Activated naive CD4-positive, alpha-beta T cell treated with anti-CD3 and anti-CD28 coated beads for 36 hours (primary cell): ENCODE measurements around the gene MLH1. TPM values are rescaled to one million over a fixed set of nuclear protein-coding genes. Genes with fewer than 3 reads are reported as not detected.
"Not testable (repeated sequence)": the region's sequence is repeated elsewhere in the genome, so short reads cannot be mapped to it uniquely, and the experiment has no call there.

Experiments used
- CTCF ChIA-PET: fragments of 350-600 bp; sonication (Branson Sonifier 250); formaldehyde crosslinking; loops from one replicate; lab custom pipeline; 2021; ENCODE audit warnings: antibody characterized with exemption; lab: Charles Lee
- DNase-seq: peaks from one replicate; pipeline ENCODE4 v3.0.0-alpha.2; 2020
- H3K27ac Mint-ChIP-seq: one replicate; pipeline ENCODE4 v1.8.0; 2021; ENCODE audit warnings: mild to moderate bottlenecking, mixed read lengths
- H3K27me3 Mint-ChIP-seq: one replicate; pipeline ENCODE4 v1.8.0; 2021; ENCODE audit warnings: low read depth, mixed read lengths
- H3K36me3 Mint-ChIP-seq: one replicate; pipeline ENCODE4 v1.8.0; 2021; ENCODE audit warnings: low read depth, mixed read lengths
- H3K4me1 Mint-ChIP-seq: one replicate; pipeline ENCODE4 v1.8.0; 2021; ENCODE audit warnings: low read depth, mixed read lengths
- H3K4me3 Mint-ChIP-seq: one replicate; pipeline ENCODE4 v1.8.0; 2021; ENCODE audit warnings: mild to moderate bottlenecking, moderate library complexity, mixed read lengths
- H3K9me3 Mint-ChIP-seq: one replicate; pipeline ENCODE4 v1.8.0; 2021; ENCODE audit warnings: mixed read lengths
- intact Hi-C: fragments of 100-400 bp; cut with micrococcal nuclease; formaldehyde crosslinking; loops from one replicate; pipeline ENCODE4 v1.15.1; 2023
- total RNA-seq, 2 experiments: library from RNA; stranded (reverse); gene quantifications; one replicate each; pipeline ENCODE4 v1.2.3, GENCODE V29; 2021

The MLH1 gene
- total RNA-seq, 2 experiments from 2014 or later = 86.6 to 95.3 TPM

DNA sequence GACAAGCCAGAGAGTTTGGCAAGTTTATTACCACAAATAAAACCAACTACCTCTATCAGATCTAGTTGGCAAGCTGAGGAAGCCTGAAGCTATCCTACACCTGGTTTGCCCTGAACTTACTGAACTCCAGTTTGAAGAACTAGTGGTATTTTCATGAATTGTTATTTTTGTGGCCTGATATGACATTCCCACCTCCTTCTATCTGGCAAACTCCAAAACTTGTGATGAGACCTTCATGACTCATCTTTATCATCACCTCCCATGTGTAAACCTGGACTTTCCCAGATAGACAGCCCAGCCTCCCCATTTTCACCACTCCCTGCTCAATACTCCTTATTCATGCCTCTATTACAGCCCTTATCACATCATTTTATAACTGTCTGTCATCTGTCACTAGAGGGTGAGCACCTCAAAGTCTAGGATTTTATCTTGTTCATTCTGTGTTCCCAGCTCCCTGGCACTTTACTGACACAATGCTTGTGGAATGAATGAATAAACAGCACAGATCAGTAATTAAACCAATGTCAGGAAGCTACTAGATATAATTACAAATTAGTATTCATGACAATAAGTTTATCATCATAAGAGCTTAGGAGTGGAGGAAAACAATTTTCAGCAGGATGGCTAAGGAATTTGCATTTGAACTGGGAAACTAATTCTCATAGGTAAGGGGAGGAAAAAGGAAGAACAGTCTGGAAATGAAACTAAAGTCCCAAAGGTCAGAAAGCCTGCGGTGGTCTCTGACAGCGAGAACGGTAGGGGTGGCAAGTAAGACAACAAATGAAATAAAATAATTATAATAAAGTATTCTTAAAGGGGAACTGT is 35.2 kb upstream of the MLH1 start:
- Mint-ChIP-seq H3K9me3 (no peaks in the 10 kb centered on the region), H3K4me1 (peaks cover 17% of the 10 kb centered on the region), H3K27ac (no peak overlapping the region), H3K27me3 (no peaks in the 10 kb centered on the region), H3K4me3 (no peak overlapping the region), H3K36me3 (no peaks in the 10 kb centered on the region)
- CTCF ChIA-PET = interaction anchor here (0.6 to 4.9 kb wide), 41 partner anchors 8 to 296 kb away, joined by 3 to 74 read pairs (median 5); no protein-coding TSS in a partner anchor
- DNase-seq = peak; percentile 18
- intact Hi-C loops = loop anchor here (1.0 to 2.0 kb wide), 10 partner anchors 13 to 992 kb away; partner anchors contain the start of gene TRANK1

DNA sequence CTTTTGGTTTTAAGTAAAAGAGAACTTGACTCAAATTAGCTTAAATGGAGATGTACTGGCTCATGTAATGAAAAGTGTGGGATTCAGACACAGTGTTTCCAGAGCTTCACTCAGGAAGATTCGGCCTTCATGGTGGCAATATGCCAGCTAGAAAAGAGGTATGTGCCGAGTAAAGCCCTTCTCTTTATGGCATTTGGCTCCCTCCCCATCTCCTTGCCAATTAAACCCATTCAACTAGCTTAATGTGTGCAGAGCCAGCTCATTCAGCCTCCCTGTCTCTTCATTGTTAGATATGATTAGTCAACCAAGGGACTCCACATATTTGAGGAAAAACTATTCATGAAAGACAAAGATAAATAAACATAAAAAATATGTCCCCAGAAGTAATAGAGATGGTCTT is 33.5 kb upstream of the MLH1 start:
- no peaks in the 10 kb centered on the region for H3K9me3 Mint-ChIP-seq
- intact Hi-C loops = loop anchor here (2.0 kb wide), 2 partner anchors 15 to 253 kb away; partner anchors contain the start of gene TRANK1
- H3K4me3 Mint-ChIP-seq = no peak overlapping the region
- CTCF ChIA-PET = interaction anchor here (0.6 to 4.9 kb wide), 17 partner anchors 10 to 1035 kb away, joined by 3 to 74 read pairs (median 6); partner anchors contain the start of gene TRANK1
- no peaks in the 10 kb centered on the region for H3K27me3 Mint-ChIP-seq
- no peak for DNase-seq
- no peak overlapping the region for H3K27ac Mint-ChIP-seq
- H3K36me3 Mint-ChIP-seq = no peaks in the 10 kb centered on the region
- peaks cover 17% of the 10 kb centered on the region for H3K4me1 Mint-ChIP-seq

DNA sequence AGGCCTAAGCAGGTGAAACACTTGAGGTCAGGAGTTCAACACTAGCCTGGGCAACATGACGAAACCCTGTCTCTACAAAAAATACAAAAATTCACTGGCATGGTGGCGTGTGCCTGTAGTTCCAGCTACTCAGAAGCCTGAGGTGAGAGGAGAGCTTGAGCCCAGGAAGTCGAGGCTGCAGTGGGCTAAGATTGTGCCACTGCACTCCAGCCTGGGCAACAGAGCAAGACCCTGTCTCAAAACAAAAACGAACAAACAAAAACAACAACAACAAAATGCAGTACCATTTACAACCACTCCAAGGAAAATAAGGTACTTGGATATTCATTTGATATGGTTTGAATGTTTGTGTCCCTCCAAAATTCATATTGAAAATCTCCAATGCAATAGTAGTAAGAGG is 32.8 kb upstream of the MLH1 start:
- Mint-ChIP-seq H3K27me3 (no peaks in the 10 kb centered on the region), H3K27ac (no peak overlapping the region)

DNA sequence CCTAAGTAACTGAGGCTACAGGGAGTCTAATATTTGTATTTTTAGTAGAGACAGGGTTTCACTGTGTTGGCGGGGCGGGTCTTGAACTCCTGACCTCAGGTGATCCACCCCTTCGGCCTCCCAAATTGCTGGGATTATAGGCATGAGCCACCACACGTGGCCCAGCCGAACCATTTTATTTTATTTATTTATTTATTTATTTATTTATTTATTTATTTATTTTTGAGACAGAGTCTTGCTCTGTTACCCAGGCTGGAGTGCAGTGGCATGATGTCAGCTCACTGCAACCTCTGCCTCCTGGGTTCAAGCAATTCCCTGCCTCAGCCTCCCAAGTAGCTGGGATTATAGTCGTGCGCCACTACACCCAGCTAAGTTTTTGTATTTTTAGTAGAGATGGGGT is 30.3 kb upstream of the MLH1 start:
- H3K4me3 Mint-ChIP-seq, H3K27ac Mint-ChIP-seq, intact Hi-C loops, H3K9me3 Mint-ChIP-seq, CTCF ChIA-PET, DNase-seq, H3K4me1 Mint-ChIP-seq, H3K27me3 Mint-ChIP-seq, H3K36me3 Mint-ChIP-seq: not testable (repeated sequence)

More for the DNA sequence above, 32.8 kb upstream of the MLH1 start:
- Mint-ChIP-seq H3K9me3 (no peaks in the 10 kb centered on the region), H3K4me1 (peaks cover 17% of the 10 kb centered on the region), H3K36me3 (no peaks in the 10 kb centered on the region), H3K4me3 (no peak overlapping the region)
- CTCF ChIA-PET = interaction anchor here (0.6 to 4.1 kb wide), 8 partner anchors 9 to 1036 kb away, joined by 3 to 59 read pairs (median 12); partner anchors contain the start of gene TRANK1
- DNase-seq = no peak
- intact Hi-C loops = no loop called here

DNA sequence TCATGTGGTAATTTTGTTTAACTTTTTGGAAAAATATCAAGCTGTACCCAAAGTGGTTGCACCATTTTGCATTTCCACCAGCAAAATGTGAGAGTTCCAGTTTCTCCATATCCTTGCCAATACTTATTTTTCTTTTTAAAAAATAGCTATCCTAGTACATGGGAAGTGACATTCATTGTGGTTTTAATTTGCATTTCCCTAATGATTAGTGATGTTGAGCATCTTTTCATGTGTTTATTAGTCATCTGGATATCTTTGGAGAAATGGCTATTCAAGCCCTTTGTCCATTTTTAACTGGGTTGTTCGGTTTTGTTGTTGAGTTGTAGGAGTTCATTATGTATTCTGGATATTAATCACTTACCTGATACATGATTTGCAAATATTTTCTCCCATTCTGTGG is 29.0 kb upstream of the MLH1 start:
- Mint-ChIP-seq H3K4me1 (peaks cover 6% of the 10 kb centered on the region), H3K9me3 (no peaks in the 10 kb centered on the region), H3K36me3 (no peaks in the 10 kb centered on the region), H3K4me3 (no peak overlapping the region), H3K27ac (no peak overlapping the region), H3K27me3 (no peaks in the 10 kb centered on the region)
- CTCF ChIA-PET = no interaction called here
- intact Hi-C loops = no loop called here
- DNase-seq = no peak

DNA sequence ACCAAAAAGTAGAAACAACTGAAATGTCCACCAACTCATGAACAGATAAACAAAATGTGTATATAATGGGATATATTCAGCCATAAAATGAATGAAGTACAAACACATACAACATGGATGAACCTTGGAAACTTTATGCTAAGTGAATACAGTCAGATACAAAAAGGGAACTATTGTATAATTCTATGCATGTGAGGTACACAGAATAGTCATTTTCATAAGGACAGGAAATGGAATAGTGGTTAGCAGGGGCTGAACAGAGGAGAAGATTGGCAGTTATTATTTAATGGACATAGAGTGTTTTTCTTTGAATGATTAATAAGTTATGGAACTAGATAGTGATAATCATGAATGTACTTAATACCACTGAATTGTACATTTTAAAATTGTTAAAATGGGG is 28.5 kb upstream of the MLH1 start:
- Mint-ChIP-seq H3K4me3 (no peak overlapping the region), H3K27ac (no peak overlapping the region), H3K27me3 (no peaks in the 10 kb centered on the region), H3K9me3 (no peaks in the 10 kb centered on the region), H3K36me3 (no peaks in the 10 kb centered on the region), H3K4me1 (peaks cover 10% of the 10 kb centered on the region)
- DNase-seq = no peak
- CTCF ChIA-PET = no interaction called here
- intact Hi-C loops = no loop called here

DNA sequence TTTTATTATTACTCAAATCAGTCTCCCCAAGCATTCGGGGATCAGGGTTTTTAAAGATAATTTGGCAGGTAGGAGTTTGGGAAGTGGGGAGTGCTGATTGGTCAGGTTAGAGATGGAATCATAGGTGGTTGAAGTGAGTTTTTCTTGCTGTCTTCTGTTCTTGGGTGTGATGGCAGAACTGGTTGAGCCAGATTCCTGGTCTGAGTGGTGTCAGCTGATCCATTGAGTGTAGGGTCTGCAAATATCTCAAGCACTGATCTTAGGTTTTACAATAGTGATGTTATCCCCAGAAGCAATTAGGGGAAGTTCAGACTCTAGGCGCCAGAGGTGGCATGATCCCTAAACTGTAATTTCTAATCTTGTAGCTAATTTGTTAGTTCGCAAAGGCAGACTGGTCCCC is 27.9 kb upstream of the MLH1 start:
- H3K27me3 Mint-ChIP-seq = no peaks in the 10 kb centered on the region
- H3K4me1 Mint-ChIP-seq = peaks cover 14% of the 10 kb centered on the region
- intact Hi-C loops = no loop called here
- no peak overlapping the region for H3K4me3 Mint-ChIP-seq
- CTCF ChIA-PET = no interaction called here
- no peaks in the 10 kb centered on the region for H3K9me3 Mint-ChIP-seq
- H3K27ac Mint-ChIP-seq = no peak overlapping the region
- H3K36me3 Mint-ChIP-seq = no peaks in the 10 kb centered on the region
- DNase-seq = no peak

DNA sequence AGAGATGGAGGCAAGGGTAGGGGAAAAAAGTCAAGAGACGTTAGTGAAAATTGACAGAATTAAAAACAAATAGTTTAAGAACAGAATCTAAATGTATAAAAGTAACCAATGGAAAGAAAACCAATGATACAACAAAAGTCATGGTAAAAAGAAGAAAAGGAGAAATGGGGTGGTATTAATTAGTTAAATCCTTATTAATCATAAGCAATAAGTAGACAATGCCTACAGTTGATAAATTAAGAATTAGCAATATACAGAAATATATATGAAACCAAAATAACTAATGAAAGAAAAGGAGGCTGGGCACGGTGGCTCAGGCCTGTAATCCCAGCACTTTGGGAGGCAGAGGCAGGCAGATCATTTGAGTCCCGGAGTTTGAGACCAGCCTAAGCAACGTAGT is 24.2 kb upstream of the MLH1 start:
- Mint-ChIP-seq H3K27me3 (no peaks in the 10 kb centered on the region), H3K4me3 (no peak overlapping the region), H3K4me1 (peaks cover 19% of the 10 kb centered on the region), H3K36me3 (peaks cover under 1% of the 10 kb centered on the region), H3K9me3 (no peaks in the 10 kb centered on the region), H3K27ac (no peak overlapping the region)
- DNase-seq = no peak
- CTCF ChIA-PET = interaction anchor here (1.6 to 2.2 kb wide), 2 partner anchors 9 to 11 kb away, joined by 6 to 11 read pairs; no protein-coding TSS in a partner anchor
- intact Hi-C loops = no loop called here

DNA sequence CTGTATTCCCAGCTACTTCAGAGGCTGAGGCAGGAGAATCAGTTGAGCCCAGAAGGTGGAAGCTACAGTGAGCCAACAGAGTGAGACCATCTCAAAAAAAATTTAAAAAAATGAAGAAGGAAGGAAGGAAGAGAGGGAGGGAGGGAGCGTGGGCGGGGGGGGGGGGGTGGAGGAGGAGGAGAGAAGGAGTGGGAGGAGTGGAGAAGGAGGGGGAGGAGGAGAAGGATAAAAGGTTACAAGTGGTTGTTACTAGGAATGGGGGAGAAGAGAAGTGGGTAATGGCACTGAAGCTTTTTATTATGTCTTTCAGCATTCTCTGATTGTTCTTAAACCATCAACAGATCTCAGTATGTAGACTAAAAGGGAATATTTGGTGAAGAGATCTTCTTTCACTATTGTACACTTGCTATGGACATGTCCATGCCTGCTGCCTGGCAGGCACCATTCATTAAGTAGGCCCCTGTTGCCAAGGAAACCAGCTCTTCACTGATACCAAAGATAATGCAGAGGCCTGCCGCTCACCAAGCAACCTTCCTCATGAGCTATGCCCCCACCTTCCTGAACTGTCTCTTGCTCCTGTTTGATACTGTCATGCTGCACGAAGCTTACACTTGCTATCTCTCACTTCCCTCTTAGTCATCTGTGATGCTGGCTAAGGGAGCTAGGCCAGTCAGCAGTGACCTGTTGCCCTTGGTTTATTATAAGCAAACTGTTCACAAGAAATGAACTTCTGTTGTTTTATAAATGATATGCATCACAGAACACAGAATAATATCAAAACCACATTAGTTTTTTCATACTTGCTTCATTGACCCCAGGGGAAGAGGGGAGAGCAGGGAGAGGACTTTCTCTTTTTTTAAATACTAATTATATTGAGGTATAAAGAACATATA is 23.5 kb upstream of the MLH1 start:
- H3K4me1 Mint-ChIP-seq = peaks cover 19% of the 10 kb centered on the region
- H3K9me3 Mint-ChIP-seq = no peaks in the 10 kb centered on the region
- peak; percentile 71 for DNase-seq
- H3K27me3 Mint-ChIP-seq = no peaks in the 10 kb centered on the region
- H3K4me3 Mint-ChIP-seq = no peak overlapping the region
- peaks cover 1% of the 10 kb centered on the region for H3K36me3 Mint-ChIP-seq
- H3K27ac Mint-ChIP-seq = peak overlapping the region; percentile 47
- CTCF ChIA-PET = interaction anchor here (1.6 to 2.2 kb wide), 2 partner anchors 10 to 12 kb away, joined by 6 to 11 read pairs; no protein-coding TSS in a partner anchor
- intact Hi-C loops = loop anchor here (1.0 kb wide), 1 partner anchor 24 kb away; the partner anchor contains the start of genes EPM2AIP1 and MLH1

DNA sequence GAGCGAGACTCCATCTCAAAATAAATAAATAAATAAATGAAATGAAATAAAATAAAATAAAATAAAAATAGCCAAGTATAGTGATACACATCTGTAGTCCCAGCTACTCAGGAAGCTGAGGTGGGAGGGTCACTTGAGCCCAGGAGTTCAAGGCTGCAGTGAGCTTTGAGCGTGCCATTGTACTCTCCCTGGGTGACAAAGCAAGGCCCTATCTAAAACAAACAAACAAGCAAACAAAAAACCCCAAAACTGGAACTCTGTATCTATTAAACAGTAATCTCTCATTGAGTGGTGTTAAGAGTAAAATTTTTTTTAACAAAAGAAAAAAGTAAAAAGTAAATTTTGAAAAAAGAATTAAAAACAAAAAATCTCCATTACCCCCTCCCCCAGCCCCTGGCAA is 21.2 kb upstream of the MLH1 start:
- DNase-seq = no peak
- H3K9me3 Mint-ChIP-seq = no peaks in the 10 kb centered on the region
- H3K27ac Mint-ChIP-seq = no peak overlapping the region
- peaks cover 5% of the 10 kb centered on the region for H3K36me3 Mint-ChIP-seq
- H3K4me3 Mint-ChIP-seq = no peak overlapping the region
- H3K27me3 Mint-ChIP-seq = no peaks in the 10 kb centered on the region
- CTCF ChIA-PET = interaction anchor here (3.3 kb wide), 1 partner anchor 14 kb away, joined by 12 read pairs; no protein-coding TSS in a partner anchor
- H3K4me1 Mint-ChIP-seq = peaks cover 19% of the 10 kb centered on the region
- intact Hi-C loops = no loop called here

DNA sequence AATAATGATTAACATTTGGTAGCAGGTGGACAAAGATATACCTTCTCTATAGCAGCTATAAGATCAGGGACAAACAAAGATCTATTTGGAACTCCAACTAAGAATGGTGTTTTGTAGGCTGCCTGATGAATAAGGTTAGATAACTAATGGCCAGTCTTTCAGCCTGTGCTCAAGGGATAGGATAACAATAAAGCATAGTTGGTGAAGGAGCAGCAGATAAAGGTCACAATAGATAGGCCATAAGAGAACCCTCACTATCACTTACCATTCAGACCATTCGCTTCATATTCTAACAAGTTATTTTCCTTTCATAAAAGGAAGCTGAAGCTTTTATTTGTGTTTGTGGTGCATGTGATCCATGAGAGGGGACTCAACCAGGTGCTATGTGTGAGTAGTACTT is 20.2 kb upstream of the MLH1 start:
- CTCF ChIA-PET = interaction anchor here (3.3 kb wide), 1 partner anchor 15 kb away, joined by 12 read pairs; no protein-coding TSS in a partner anchor
- no peaks in the 10 kb centered on the region for H3K27me3 Mint-ChIP-seq
- intact Hi-C loops = no loop called here

DNA sequence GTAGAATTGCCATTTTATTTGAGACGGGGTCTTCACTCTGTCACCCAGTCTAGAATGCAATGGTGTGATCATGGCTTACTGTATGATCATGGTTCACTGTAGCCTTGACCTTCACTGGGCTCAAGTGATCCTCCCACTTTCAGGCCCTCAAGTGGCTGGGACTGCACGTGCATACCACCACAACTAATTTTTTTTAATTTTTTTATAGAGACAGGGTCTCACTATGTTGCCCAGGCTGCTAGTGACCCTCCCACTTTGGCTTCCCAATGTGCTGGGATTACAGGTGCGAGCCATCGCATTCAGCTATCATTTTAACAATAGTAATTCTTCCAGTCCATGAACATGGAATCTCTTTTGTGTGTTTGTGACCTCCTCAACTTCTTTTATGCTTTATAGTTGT is 12.3 kb upstream of the MLH1 start:
- CTCF ChIA-PET = no interaction called here
- DNase-seq = no peak
- Mint-ChIP-seq H3K27me3 (no peaks in the 10 kb centered on the region), H3K27ac (no peak overlapping the region), H3K9me3 (peaks cover 19% of the 10 kb centered on the region), H3K36me3 (peaks cover 64% of the 10 kb centered on the region), H3K4me3 (no peak overlapping the region), H3K4me1 (peaks cover 2% of the 10 kb centered on the region)
- intact Hi-C loops = no loop called here

More for the DNA sequence above, 20.2 kb upstream of the MLH1 start:
- peaks cover 8% of the 10 kb centered on the region for H3K36me3 Mint-ChIP-seq
- H3K9me3 Mint-ChIP-seq = no peaks in the 10 kb centered on the region
- H3K4me1 Mint-ChIP-seq = peaks cover 19% of the 10 kb centered on the region
- H3K4me3 Mint-ChIP-seq = no peak overlapping the region
- no peak for DNase-seq
- H3K27ac Mint-ChIP-seq = no peak overlapping the region
